Ovary (tissue), 9 donors: ENCODE results near the gene ITGB5. TPM values are rescaled to one million over a fixed set of nuclear protein-coding genes. Genes with fewer than 3 reads are reported as not detected.

Experiments
- DNase-seq, 5 donors: peaks; one replicate each; pipeline ENCODE4 v3.0.0-alpha.2; 2019 to 2020
- H3K27ac ChIP-seq, 2 donors: fragments of 200-600 bp; one replicate each; pipeline versions ENCODE4 v1.5.1 to v1.8.0; 2019 to 2022
- H3K27me3 ChIP-seq: fragments of 200-600 bp; one replicate; pipeline ENCODE4 v1.8.0; 2022
- H3K36me3 ChIP-seq: fragments of 200-600 bp; sonication (generic); one replicate; pipeline ENCODE4 v1.5.1; 2019
- H3K4me1 ChIP-seq: one replicate; pipeline ENCODE4 v1.8.1; 2013; ENCODE audit warnings: mild to moderate bottlenecking, moderate library complexity; ENCODE audit not compliant: insufficient read depth
- H3K4me3 ChIP-seq: fragments of 200-600 bp; sonication (generic); one replicate; pipeline ENCODE4 v1.5.1; 2017
- H3K9me3 ChIP-seq, 2 donors: fragments of 200-600 bp in 1 of 2; sonication (generic) in 1 of 2; one replicate each; pipeline versions ENCODE4 v1.5.1 to v1.8.1; 2013 to 2019; ENCODE audit warnings: mild to moderate bottlenecking in 1 of 2, moderate library complexity in 1 of 2
- EP300 ChIP-seq: sonication (generic); formaldehyde crosslinking; IDR thresholded peaks from one replicate; pipeline ENCODE4 v1.6.1; 2017; ENCODE audit warnings: antibody characterized with exemption
- POLR2A ChIP-seq: fragments of 450-650 bp; IDR thresholded peaks from one replicate; pipeline ENCODE4 v1.6.1; 2017; ENCODE audit warnings: antibody characterized with exemption, mild to moderate bottlenecking, moderate library complexity
- WGBS, 3 donors: extraction: QIAGEN DNeasy Blood & Tissue Kit in 1 of 3; methylation state at CpG; one replicate each; pipeline versions ENCODE4 v1.1.5 to v1.1.7; 2013 to 2017; 5-methylcytosine and 5-hydroxymethylcytosine counted together
- intact Hi-C, 4 donors: fragments of 100-400 bp; cut with DNase I; formaldehyde crosslinking; loops; one replicate each; pipeline versions ENCODE4 v1.11.0 to v1.15.1; 2022 to 2023
- polyA plus RNA-seq, 2 donors: library from polyadenylated mRNA; stranded (reverse); fragments of 200-250 nt in 1 of 2; fragments of 350-450 nt in 1 of 2; fragmentation: Illumina TruSeq in 1 of 2; extraction: RNeasy Lipid Tissue Mini Kit (QIAGEN cat#74804) in 1 of 2; gene quantifications; one replicate each; pipeline ENCODE4 v1.2.3, GENCODE V29; 2013 to 2014
- total RNA-seq, 7 donors: library from RNA; depleted of rRNA in 2 of 7; stranded (reverse); fragments of >200 nt in 2 of 7; fragmentation: NEBNext Ultra II Directional in 3 of 7; extraction: Animal tissue kit (Norgen Biotek cat#: 25700) in 3 of 7; gene quantifications; one replicate each; pipeline versions ENCODE4 v1.1.0 to v1.2.4, GENCODE V29; 2016 to 2023
- TF ChIP-seq, protein P1 (sequence below), 3 donors: fragments of 450-650 bp in 2 of 3; fragments of 200-600 bp in 1 of 3; IDR thresholded peaks; one replicate each; pipeline versions ENCODE4 v1.5.1 to v1.8.0; 2016 to 2022; ENCODE audit warnings: antibody characterized with exemption in 3 of 3, mild to moderate bottlenecking in 1 of 3
- donor health status: DM: no; HTN: no; CAD: no; lungs with moderate emphysema.
- donor health status: DM: no; HTN: no; CAD: no.
- donor health status: Bipolar disorder and iron deficiency.
- donor health status: DM: yes; HTN: yes; CAD: no.
- donor health status: DM: no; HTN: no; CAD: no.
- donor health status: DM: yes; HTN: yes; CAD: no.

The ITGB5 gene
- total and polyA plus RNA-seq, 9 donors, result 31.0 to 109 (median 38.0) TPM

DNA sequence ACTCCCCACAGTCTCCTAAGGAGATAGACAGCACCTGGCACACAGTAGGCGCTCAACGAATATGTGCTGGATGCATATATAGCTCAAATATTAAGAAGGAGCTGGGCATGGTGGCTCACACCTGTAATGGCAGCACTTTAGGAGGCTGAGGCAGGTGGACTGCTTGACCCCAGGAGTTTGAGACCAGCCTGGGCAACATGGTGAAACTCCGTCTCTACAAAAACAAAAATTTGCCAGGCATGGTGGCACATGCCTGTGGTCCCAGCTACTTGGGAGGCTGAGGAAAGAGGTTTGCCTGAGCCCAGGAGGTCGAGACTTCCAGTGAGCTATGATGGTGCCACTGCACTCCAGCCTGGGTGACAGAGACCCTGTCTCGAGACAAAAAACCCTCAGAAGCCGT lies 119.5 kb downstream of the ITGB5 start:
- intact Hi-C loops, result loop anchor here in 2 of 4 donors (5.0 to 10.0 kb wide), 2 partner anchors 667 to 675 kb away; no protein-coding TSS in a partner anchor
- H3K9me3 ChIP-seq, result no peaks in the 10 kb centered on the region
- no peak overlapping the region for H3K4me3 ChIP-seq
- no peak overlapping the region for H3K27ac ChIP-seq
- no peaks in the 10 kb centered on the region for H3K27me3 ChIP-seq
- no peaks in the 10 kb centered on the region for H3K36me3 ChIP-seq
- no peak for TF ChIP-seq POLR2A
- no peak for TF ChIP-seq EP300
- TF ChIP-seq, protein P1, sequence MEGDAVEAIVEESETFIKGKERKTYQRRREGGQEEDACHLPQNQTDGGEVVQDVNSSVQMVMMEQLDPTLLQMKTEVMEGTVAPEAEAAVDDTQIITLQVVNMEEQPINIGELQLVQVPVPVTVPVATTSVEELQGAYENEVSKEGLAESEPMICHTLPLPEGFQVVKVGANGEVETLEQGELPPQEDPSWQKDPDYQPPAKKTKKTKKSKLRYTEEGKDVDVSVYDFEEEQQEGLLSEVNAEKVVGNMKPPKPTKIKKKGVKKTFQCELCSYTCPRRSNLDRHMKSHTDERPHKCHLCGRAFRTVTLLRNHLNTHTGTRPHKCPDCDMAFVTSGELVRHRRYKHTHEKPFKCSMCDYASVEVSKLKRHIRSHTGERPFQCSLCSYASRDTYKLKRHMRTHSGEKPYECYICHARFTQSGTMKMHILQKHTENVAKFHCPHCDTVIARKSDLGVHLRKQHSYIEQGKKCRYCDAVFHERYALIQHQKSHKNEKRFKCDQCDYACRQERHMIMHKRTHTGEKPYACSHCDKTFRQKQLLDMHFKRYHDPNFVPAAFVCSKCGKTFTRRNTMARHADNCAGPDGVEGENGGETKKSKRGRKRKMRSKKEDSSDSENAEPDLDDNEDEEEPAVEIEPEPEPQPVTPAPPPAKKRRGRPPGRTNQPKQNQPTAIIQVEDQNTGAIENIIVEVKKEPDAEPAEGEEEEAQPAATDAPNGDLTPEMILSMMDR (IDR thresholded peaks at IDR 0.05), result no peak
- peaks cover 2% of the 10 kb centered on the region for H3K4me1 ChIP-seq
- WGBS, 3 donors, result 93 to 97% (median 96%) methylated on average over 6 of the region's 6 CpGs
- no peak for DNase-seq

DNA sequence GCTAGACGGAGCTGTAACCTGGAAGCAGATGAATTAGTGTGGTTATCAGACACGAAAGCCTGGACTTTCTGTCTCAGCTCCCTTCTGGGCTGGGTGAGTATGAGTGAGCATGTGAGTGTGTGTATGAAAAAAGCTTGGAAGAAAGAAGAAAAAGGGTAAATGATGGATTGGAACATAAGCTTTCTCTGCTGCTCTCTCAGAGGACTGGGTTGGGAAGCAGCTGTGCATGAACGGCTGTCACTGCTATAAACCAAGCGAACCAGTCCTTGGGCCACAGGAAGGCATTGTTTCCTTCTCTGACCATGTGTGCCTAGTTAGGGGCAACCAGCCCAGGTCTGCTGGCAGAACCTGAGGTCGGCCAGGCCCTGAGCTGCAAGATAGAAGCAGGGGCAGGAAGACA lies 119.9 kb downstream of the ITGB5 start:
- Histone ChIP-seq H3K4me3 (no peak overlapping the region), H3K9me3 (no peaks in the 10 kb centered on the region), H3K4me1 (peaks cover 2% of the 10 kb centered on the region), H3K27me3 (no peaks in the 10 kb centered on the region), H3K27ac (no peak overlapping the region), H3K36me3 (no peaks in the 10 kb centered on the region)
- no peak for TF ChIP-seq POLR2A
- TF ChIP-seq, protein P1 (IDR thresholded peaks at IDR 0.05), result no peak
- TF ChIP-seq EP300, result no peak
- intact Hi-C loops, result loop anchor here in 2 of 4 donors (5.0 to 10.0 kb wide), 2 partner anchors 668 to 675 kb away; no protein-coding TSS in a partner anchor
- WGBS, 3 donors, result 92 to 95% (median 94%) methylated on average over 5 of the region's 5 CpGs
- no peak for DNase-seq

DNA sequence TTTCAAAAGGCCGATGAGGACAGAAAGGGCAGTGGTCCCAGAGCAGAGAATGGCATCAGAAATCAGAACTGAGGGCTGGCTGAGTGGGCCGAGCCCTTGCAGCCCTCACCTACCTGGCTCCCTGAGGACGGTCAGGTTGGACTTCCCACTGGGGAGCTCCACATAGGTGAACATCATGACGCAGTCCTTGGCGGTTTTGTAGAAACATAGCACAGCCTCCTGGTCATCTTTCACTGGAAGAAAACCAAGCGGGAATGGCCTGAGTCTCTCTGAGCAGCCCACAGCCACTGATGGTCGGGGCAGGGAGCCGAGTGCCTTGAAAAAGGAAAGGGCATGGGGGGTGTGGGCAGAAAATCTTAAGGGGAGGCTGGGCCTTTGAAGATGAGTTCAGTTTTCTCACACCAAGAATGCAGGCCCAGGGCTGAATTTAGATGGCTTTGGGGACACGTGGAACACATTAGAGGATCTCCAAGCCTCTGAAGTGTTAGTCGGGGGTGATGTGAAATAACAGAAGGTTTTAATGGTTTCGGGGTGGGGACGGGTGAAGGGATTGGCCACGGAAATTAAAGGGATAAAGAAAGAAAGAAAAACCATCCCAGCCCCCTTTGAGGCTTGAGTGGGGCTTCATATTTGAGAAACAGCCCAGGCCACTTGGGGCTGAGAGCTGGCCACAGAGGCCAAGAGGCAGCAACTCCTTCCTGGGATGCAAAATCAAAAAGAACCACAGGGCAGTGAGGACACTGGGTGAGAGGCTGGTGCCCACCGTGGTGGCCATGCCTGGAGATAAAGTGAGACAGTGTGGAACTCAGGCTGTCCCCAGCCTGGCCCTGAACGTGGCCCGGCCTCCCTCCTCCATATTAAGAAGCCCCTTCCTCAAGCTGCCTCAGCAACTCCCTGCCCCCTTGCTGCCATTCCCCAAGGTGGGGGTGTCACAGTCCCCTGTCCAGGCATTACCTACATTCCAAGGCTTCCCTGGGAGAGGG lies 120.8 kb downstream of the ITGB5 start:
- WGBS, 3 donors, result 94 to 96% (median 94%) methylated on average over 16 of the region's 16 CpGs
- H3K27ac ChIP-seq, result no peak overlapping the region
- no peaks in the 10 kb centered on the region for H3K27me3 ChIP-seq
- DNase-seq, result no peak
- no peaks in the 10 kb centered on the region for H3K4me1 ChIP-seq
- intact Hi-C loops, result loop anchor here in 2 of 4 donors (5.0 to 10.0 kb wide), 2 partner anchors 668 to 676 kb away; no protein-coding TSS in a partner anchor
- TF ChIP-seq EP300, result no peak
- TF ChIP-seq, protein P1 (IDR thresholded peaks at IDR 0.05), result no peak
- TF ChIP-seq POLR2A, result no peak
- H3K9me3 ChIP-seq, result no peaks in the 10 kb centered on the region
- H3K4me3 ChIP-seq, result no peak overlapping the region
- no peaks in the 10 kb centered on the region for H3K36me3 ChIP-seq

DNA sequence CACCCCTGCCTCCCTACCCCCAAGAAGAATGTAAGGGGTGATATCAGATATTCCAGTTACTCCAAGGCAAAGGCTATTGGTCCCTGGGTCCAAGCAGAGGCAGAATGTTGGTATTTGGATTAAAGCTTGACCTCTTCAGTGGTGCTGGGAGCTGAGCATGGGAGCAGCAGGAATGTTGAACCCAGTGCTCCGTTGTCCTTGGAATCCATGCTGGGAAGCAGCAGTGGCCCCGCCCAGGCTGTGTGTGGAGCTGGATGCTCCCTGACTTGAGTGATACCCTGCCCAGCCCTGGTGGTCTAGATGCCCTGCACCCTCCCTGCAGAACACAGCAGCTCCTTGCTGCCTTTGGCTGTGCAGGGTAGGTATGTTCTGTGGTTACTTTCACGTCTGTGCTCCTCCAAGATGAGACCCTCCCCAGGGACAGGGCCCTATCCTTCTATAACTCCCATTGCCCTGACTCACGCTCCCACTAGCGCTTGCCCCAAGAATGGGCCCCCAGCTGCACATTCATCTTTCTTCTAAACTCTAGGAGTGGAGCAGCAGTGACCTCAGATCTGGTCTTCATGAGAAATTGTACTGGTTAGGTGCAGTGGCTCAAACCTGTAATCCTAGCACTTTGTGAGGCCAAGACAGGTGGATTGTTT lies 121.8 kb downstream of the ITGB5 start:
- WGBS, 3 donors, result 67 to 85% (median 79%) methylated on average over 5 of the region's 5 CpGs
- no peak overlapping the region for H3K27ac ChIP-seq
- no peaks in the 10 kb centered on the region for H3K27me3 ChIP-seq
- H3K4me3 ChIP-seq, result no peak overlapping the region
- DNase-seq, result no peak
- intact Hi-C loops, result loop anchor here in 2 of 4 donors (5.0 to 10.0 kb wide), 2 partner anchors 669 to 677 kb away; no protein-coding TSS in a partner anchor
- no peaks in the 10 kb centered on the region for H3K36me3 ChIP-seq
- no peaks in the 10 kb centered on the region for H3K4me1 ChIP-seq
- H3K9me3 ChIP-seq, result no peaks in the 10 kb centered on the region
- no peak for TF ChIP-seq EP300
